Prostate gland (tissue), 2 donors: ENCODE results near the gene ZNF620.

ENCODE experiments used
- CTCF ChIP-seq, 4 experiments: fragments of 200-600 bp in 2 of 4; fragments of 450-650 bp in 2 of 4; sonication (generic) in 2 of 4; IDR thresholded peaks; 1 replicate in 3 of 4; 2 replicates in 1 of 4; pipeline ENCODE4 v1.5.1; 2016 to 2019; ENCODE audit warnings: antibody characterized with exemption in 4 of 4, mild to moderate bottlenecking in 2 of 4, moderate library complexity in 2 of 4
- POLR2A ChIP-seq: fragments of 450-650 bp; IDR thresholded peaks from one replicate; pipeline ENCODE4 v1.6.1; 2016; ENCODE audit warnings: antibody characterized with exemption, mild to moderate bottlenecking
- POLR2AphosphoS5 ChIP-seq: sonication (generic); formaldehyde crosslinking; IDR thresholded peaks from one replicate; pipeline ENCODE4 v1.6.1; 2017; ENCODE audit warnings: antibody characterized with exemption

- TF ChIP-seq CTCF (IDR thresholded peaks at IDR 0.05): no peak
- no peak for TF ChIP-seq POLR2AphosphoS5
- TF ChIP-seq POLR2A: no peak
These were observed 8.6 kb upstream of the ZNF620 start for GRCh38 chr3:40497288-40497687.
